ENCODE data around the gene METTL8.
A peak's percentile ranks its signal among the peaks of the same experiment; 100 is the strongest.

METTL8 gene

DNA sequence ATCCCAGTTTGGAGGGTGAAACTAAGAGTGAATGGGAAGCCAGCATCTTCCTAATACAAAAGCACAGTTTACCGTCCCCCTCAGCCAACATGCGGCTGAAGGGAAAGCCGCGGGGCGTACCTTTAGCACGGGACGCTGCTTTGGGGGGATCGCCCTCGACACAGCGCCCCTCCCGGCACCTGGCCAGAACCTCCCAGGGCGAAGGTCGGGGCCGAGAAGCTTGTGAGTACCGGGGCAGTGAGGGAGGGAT, at the start of gene METTL8:
TSS of gene METTL8 (minus strand) at position 228 of the 250 bp plus-strand sequence. CDS start 41,805 bp downstream, outside the sequence.
- DNase-seq = no peak

DNA sequence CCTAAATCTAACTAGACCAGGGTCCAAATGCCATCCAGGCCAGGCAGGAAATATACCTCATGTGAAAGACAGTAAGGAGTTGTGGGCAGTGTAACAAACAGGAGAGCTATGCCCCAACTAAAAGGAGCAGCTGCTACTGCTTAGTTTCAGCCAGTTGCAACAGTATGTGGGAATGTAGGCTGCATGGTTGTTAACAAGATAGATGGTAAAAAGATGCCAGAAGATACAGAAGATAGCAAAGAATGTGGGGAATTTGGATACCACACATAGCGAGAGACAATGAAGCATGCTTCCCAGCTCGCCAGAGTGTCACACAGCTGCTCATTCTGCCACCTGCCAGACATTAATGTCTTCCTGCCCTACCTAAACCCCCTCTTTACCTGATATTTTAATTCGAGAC, 49.1 kb upstream of the METTL8 start:
- no peak for DNase-seq

DNA sequence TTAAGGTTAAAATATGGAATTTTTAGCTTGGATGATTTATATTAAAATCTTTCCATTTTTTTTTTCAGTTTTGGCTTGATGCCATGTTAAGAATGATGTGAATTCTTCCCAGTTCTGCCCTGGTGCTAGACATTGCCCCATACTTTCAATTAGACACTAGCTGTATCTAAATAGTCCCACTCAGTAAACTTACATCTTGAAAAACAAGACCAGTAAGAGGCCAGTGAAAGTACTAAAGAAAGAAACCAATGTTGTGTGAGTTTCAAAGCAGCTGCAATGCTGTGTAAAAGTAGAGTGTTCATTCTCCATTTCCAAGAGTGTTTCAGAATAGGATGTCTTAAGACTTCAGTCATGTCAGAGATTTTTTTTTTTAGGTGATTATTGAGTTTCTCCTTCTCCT, 48.5 kb upstream of the METTL8 start:
- DNase-seq = no peak

- DNase-seq = no peak
These were observed 47.1 kb upstream of the METTL8 start for GRCh38 chr2:171480908-171481307.

DNA sequence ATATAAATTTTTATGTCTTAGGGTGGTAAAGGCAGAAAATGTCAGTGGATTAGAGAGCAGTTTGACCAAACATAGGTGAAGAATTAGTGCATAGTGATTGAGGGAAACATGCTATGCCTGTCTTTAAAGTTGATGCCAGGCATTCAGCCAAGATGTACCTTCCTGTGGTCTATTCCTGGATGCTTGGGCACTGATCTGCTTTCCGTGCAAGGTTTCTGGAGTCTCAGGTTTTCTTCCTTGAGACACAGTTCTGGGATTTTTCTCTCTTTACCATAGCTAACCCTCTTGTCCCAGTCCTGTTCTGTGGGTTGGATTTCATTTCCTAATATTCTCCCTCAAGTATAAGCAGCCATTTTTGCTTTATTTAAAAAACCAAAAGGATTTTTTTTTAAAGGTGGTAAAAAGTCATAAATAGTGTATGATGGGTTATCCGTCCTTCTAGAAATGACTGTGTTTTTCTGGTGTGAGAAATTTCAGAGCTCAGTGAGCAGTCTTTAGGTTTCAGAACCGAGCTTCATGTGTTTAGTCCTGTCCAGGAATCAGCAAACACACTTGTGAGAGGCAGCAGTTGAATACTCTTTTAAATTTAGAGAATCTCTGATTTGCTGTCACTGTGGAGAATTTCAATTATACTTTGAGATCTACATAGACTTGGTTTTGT, 45.5 kb upstream of the METTL8 start:
- DNase-seq = no peak

GRCh38 chr2:171478345-171478744, 44.6 kb upstream of the METTL8 start:
- no peak for DNase-seq

GRCh38 chr2:171475979-171476378, 42.2 kb upstream of the METTL8 start:
- no peak for DNase-seq

DNA sequence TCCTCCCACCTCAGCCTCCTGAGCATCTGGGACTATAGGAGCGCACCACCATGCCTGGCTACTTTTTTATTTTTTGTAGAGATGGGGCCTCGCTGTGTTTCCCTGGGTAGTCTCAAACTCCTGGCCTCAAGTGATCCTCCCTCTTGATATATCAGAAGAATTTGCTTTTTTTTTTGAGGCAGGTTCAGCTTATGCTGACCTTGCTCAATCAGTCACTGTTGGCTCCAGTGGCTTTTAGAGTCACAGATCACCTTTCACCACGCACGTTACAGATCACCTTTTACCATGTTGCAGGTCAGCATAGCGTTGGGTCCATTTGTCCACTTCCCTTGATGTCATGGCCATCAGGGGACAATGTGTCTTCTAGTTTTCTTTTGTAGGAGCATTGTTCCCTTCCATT, 36.3 kb upstream of the METTL8 start:
- no peak for DNase-seq

DNA sequence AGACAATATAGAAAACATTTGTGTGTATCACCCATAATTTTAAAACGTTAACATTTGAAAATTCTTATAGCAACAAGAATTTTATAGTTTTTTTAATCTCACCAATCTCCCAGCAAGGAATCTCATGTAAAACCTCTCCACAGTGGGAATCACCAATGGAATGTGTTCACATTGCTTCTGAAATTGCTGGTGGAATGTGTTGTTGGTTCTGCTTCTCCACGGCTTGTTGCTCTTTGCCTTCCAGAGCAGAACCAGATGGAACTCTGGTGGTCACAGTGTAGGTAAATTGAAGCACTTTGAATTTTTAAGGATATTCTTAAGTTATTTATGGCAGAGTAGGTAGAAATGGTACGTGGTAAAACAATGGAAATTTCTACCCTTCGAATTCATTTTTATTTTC, 35.4 kb upstream of the METTL8 start:
- no peak for DNase-seq

DNA sequence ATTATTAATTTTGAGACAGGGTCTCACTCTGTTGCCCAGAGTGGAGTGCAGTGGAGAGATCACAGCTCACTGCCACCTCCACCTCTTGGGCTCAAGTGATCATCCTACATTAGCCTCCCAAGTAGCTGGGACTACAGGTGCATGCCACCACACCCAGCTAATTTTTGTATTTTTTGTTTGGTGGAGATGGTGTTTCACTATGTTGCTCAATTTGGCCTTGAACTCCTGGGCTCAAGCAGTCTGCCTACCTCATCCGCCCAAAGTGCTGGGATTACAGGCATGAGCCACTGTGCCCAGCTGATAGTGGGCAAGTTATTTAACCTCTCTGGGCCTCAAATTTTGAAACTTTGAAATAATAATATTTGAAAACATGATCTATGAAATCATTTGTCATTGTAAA, 26.7 kb upstream of the METTL8 start:
- DNase-seq = no peak

GRCh38 chr2:171459498-171459897, 25.7 kb upstream of the METTL8 start:
- no peak for DNase-seq

GRCh38 chr2:171452773-171453172, 19.0 kb upstream of the METTL8 start:
- DNase-seq = no peak

DNA sequence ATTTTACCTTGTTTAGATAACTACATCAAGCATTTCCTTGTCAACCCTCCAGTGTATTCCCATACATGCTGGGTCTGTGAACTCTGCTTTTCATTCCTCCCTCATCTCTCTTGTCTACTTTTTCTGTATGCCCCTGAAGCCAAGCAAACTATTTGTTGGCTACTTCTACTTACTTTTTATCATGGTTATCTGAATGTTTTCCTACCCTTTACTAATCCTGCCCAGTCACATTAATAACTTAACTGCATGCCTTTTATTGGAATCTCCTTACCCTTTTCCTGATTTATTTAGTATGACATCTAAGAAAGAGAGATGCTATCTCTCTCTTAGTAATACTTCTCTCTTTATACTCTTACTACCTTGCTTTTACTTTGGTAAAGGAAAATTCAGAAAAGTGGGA, 17.3 kb upstream of the METTL8 start:
- DNase-seq = no peak

DNA sequence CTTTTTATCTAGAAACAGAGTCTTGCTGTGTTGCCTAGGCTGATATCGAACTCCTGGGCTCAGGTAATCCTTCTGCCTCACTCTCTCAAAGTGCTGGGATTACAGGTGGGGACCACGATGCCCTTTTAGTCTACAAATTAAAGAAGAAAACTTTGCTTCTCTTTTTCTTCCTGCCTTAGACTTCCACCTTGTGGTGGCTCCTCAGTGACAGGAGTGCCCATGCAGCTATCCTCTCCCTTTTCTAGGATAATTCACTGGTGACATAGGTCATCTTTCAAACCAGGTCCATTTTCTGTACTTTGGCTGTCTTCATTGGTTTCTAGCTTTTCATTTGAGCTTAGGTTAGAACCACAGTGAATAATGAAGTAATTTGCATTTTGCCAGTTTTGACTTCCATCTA, 13.9 kb upstream of the METTL8 start:
- no peak for DNase-seq

- no peak for DNase-seq
These were observed 7.7 kb upstream of the METTL8 start for GRCh38 chr2:171441470-171441869.

DNA sequence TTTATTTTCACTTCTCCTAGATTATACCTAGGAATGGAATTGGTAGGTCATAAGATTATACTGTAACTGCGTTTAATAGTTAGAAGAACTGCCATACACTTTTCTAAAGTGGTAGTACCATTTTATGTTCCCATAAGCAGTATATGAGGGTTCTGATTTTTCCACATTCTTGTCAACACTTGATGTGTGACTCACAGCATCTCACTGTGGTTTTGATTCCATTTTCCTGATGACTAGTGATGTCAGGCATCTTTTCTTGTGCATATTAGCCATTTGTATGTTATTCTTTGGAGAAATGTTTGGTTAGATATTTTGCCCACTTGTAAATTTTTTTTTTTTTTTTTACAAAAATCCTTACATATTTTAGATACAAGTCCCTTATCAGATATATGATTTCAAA, 2.5 kb upstream of the METTL8 start:
- no peak for DNase-seq

DNA sequence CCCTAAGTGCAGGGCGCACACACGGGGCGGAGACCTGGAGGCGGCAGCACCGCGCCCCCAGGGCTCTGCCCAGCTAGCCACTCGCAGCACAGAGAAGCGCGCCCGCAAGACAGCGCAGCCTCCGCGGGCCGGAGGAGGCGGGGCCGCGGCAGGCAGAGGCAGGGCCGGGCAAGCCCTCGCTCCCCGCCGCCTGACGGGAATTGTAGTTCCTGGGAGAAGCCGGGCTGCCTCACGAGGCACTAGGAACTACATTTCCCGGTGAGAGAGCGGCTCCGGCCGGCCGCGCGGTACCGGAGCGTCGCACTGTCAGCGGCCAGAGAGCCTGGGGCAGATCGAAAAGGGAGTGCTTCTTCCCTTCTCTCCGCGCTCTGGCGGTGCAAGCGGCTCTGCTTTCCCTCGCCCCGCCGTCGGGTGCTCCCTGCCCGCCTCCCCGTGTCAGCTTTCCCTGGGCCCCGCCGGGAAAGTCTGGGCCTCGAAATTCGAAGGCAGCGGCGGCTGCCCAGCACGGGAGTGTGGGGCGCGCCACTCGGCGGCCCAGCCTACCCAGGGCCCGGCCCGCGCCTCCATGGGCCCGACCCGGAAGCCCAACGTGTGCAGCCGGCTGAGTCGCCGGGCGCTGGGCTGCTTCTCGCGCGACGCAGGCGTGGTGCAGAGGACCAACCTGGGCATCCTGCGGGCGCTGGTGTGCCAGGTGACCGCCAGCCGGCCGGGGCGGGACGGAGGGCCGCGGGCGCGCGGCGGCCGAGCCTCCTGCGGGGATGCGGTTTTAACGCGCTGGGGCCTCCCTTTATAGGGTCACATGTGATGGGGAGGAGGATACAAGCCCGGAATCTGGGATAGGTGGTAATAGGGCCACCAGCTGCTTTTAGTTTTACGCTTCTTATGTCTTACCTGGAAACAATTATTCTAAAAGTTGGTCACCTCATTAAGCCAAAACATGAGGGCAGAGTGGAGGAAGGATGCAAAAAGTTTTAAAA, 511 bp upstream of the METTL8 start, which contains the start of gene DCAF17:
TSS of gene DCAF17 (plus strand) at position 214 of the 977 bp plus-strand sequence. CDS start at position 566, 352 bp downstream.
- DNase-seq = peak; percentile 85

DNA sequence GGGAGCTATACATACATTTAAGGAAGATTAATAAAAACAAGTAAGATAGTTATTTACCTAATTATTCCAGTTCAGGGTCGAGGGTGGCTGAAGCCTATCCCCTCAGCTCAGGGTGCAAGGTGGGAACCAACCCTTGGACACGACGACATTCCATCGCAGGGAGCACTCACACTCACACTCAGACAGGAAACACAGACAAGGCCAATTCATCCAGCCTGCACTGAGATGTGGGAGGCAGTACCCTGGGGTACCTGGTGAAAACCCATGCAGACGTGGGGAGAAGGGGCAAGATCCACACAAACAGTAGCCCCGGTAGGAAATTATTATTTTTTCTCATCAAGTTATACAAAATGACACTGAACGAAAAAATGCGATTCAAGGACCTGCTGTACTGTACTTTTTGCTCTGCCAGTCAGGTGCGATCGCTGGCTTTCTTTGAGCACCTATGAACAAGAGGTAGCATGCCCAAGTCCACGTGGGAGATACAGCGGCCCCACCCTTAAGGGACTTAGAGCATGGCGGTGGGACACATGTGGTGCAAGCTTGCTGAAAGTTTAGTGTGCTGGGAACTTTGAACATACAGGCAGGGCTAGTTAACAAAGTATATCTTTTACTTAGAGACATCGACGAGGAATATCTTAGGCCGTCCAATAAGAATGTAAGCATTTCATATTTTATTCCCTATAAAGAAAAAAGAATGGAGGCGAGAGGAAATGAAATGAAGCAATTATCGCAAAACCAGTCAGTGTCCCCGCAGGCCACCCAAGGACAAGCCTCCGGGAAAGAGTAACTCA, 624 bp downstream of the METTL8 start:
- no peak for DNase-seq

GRCh38 chr2:171432206-171432968, 1.4 kb downstream of the METTL8 start:
- no peak for DNase-seq

DNA sequence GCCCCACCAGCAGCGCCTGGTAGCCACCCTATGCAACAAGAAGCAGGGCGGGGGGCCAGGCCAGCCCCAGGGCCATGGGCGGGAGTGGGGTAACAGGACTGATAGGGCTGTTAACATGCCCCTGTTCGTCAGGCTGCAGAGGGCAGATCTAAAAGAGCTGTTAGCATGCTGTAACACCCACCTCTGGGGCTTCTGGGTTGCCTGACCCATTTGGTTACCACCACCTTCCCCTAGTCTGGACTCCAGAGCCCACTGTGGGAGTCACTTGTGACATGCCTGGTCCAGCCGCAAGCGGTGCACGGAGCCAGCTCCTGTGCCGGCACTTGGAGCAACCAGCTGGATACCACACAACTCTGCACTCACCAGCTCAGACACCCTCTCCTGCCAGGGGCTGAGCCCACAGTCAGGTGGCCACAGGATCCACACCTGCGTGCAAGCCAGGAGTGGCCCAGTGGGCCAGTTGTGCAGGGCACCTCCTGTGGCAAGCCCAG, 2.1 kb downstream of the METTL8 start:
- no peak for DNase-seq

- no peak for DNase-seq
These were observed 3.0 kb downstream of the METTL8 start for GRCh38 chr2:171430516-171431410.

Measured in NCI-H2081 treated with DMSO at 0.1 percent for 48 hours (cell line).